ENCODE measurements around the gene SLC25A44.
A peak's percentile ranks its signal among the peaks of the same experiment; 100 is the strongest.

SLC25A44 gene

DNA sequence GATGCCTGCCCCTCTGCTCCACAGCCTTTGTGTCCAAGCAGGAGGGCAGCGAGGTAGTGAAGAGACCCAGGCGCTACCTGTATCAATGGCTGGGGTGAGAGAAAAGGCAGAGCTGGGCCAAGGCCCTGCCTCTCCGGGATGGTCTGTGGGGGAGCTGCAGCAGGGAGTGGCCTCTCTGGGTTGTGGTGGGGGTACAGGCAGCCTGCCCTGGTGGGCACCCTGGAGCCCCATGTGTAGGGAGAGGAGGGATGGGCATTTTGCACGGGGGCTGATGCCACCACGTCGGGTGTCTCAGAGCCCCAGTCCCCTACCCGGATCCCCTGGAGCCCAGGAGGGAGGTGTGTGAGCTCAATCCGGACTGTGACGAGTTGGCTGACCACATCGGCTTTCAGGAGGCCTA is 48.8 kb downstream of the SLC25A44 start:
- TF ChIP-seq, protein P1, sequence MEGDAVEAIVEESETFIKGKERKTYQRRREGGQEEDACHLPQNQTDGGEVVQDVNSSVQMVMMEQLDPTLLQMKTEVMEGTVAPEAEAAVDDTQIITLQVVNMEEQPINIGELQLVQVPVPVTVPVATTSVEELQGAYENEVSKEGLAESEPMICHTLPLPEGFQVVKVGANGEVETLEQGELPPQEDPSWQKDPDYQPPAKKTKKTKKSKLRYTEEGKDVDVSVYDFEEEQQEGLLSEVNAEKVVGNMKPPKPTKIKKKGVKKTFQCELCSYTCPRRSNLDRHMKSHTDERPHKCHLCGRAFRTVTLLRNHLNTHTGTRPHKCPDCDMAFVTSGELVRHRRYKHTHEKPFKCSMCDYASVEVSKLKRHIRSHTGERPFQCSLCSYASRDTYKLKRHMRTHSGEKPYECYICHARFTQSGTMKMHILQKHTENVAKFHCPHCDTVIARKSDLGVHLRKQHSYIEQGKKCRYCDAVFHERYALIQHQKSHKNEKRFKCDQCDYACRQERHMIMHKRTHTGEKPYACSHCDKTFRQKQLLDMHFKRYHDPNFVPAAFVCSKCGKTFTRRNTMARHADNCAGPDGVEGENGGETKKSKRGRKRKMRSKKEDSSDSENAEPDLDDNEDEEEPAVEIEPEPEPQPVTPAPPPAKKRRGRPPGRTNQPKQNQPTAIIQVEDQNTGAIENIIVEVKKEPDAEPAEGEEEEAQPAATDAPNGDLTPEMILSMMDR (IDR thresholded peaks at IDR 0.05), result no peak
- Histone ChIP-seq H3K27ac (no peak overlapping the region), H3K9me3 (ENCODE audit: control insufficient read depth, low read length) (no peaks in the 10 kb centered on the region), H3K4me3 (ENCODE audit: low read depth, low read length) (no peak overlapping the region), H3K4me1 (no peaks in the 10 kb centered on the region), H3K36me3 (ENCODE audit: control insufficient read depth, insufficient read depth, low read length) (no peaks in the 10 kb centered on the region), H2AFZ (no peak overlapping the region), H3K27me3 (ENCODE audit: control insufficient read depth, insufficient read depth, low read length) (no peaks in the 10 kb centered on the region), H3K9ac (no peak overlapping the region), H3K4me2 (ENCODE audit: low read length) (no peak overlapping the region), H3K79me2 (no peaks in the 10 kb centered on the region)

DNA sequence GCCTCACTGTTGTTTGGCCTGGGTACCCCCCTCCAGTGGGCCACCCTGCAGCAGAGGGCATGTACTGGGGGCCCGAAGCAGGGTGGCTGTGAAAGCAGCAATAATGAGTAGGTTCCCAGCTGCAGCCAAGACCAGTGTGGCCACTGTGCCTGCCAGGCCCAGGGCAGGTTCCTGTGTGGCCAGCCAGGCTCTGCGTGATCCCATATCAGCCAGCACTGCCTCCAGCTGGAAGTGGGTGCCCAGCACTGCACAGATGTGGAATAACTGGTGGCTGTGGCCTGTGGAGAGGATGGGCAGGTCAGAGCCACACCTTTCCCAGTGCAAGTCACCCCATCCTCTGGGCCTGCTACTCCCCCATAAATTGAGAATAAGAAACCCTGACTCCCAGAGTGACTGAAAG is 50.2 kb downstream of the SLC25A44 start:
- no peaks in the 10 kb centered on the region for H3K36me3 ChIP-seq (ENCODE audit: control insufficient read depth, insufficient read depth, low read length)
- H3K9me3 ChIP-seq (ENCODE audit: control insufficient read depth, low read length), result no peaks in the 10 kb centered on the region
- H3K4me3 ChIP-seq (ENCODE audit: low read depth, low read length), result no peak overlapping the region
- H3K4me2 ChIP-seq (ENCODE audit: low read length), result no peak overlapping the region
- no peak overlapping the region for H3K9ac ChIP-seq
- no peak overlapping the region for H3K27ac ChIP-seq
- H2AFZ ChIP-seq, result no peak overlapping the region
- no peaks in the 10 kb centered on the region for H3K27me3 ChIP-seq (ENCODE audit: control insufficient read depth, insufficient read depth, low read length)
- TF ChIP-seq, protein P1 (IDR thresholded peaks at IDR 0.05), result no peak
- no peaks in the 10 kb centered on the region for H3K4me1 ChIP-seq
- H3K79me2 ChIP-seq, result no peaks in the 10 kb centered on the region

DNA sequence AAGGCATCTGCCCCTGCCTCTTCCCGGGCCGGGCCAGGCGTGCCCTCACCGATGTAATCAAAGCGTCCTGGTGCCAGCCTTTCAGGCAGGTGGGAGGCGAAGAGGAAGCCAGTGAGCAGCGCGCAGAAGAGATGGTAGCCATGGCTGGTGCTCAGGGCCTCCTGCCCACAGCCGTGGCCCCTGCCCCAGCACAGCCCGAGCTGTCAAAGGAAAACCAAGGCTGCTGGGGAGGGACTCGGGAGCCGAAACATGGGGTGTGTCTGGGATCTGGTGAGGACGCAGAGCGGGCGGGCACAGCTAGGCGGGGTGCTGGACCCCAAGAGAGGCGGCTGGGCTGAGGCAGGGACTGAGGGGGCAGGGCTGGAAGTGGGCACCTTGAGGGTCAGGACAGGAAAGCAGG is 50.8 kb downstream of the SLC25A44 start:
- TF ChIP-seq, protein P1 (IDR thresholded peaks at IDR 0.05), result no peak
- Histone ChIP-seq H3K9ac (no peak overlapping the region), H3K4me2 (ENCODE audit: low read length) (no peak overlapping the region), H3K27ac (no peak overlapping the region), H3K36me3 (ENCODE audit: control insufficient read depth, insufficient read depth, low read length) (no peaks in the 10 kb centered on the region), H3K4me3 (ENCODE audit: low read depth, low read length) (no peak overlapping the region), H3K4me1 (no peaks in the 10 kb centered on the region), H2AFZ (no peak overlapping the region), H3K9me3 (ENCODE audit: control insufficient read depth, low read length) (no peaks in the 10 kb centered on the region), H3K27me3 (ENCODE audit: control insufficient read depth, insufficient read depth, low read length) (no peaks in the 10 kb centered on the region), H3K79me2 (no peaks in the 10 kb centered on the region)

DNA sequence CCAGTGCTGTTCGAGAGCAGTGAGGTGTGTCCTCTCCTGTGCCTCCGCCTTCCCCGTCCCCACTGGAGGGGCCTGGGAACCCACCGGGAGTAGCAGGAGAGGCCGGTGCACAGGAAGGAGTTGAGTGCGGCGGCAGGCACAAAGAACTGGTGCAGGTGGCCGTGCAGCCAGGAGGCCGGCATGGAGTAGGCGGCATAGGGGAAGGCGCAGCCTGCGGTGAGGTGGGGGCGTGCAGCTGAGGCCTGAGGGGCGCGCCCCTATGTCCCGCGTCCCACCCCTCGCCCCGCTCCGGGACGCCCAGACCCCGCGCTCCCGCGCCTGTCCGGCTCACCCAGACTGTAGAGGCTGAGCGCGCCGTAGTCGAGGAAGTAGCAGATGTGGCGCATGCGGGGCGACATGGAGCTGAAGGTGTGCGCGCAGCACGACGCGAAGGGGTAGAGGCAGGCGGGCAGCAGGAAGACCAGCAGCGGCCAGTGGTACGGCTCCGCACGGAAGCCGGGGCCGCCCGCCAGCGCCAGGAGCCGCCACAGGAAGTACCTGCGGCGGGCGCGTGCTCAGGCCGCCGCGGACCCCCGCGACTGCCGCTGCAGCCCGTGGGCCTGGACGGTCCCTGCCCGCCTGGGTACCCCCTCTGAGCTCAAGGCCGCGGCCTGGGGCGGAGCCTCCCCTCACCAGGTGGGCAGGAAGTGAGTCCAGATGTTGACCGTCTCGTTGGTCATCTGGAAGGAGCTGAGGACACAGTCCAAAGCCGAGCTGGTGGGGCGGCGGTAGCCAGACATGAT is 51.7 kb downstream of the SLC25A44 start:
- Histone ChIP-seq H2AFZ (no peak overlapping the region), H3K9me3 (ENCODE audit: control insufficient read depth, low read length) (no peaks in the 10 kb centered on the region), H3K9ac (no peak overlapping the region), H3K4me3 (ENCODE audit: low read depth, low read length) (peak overlapping the region; percentile 11), H3K27me3 (ENCODE audit: control insufficient read depth, insufficient read depth, low read length) (no peaks in the 10 kb centered on the region), H3K4me1 (no peaks in the 10 kb centered on the region), H3K36me3 (ENCODE audit: control insufficient read depth, insufficient read depth, low read length) (no peaks in the 10 kb centered on the region), H3K27ac (no peak overlapping the region), H3K79me2 (no peaks in the 10 kb centered on the region), H3K4me2 (ENCODE audit: low read length) (peak overlapping the region; percentile 51)
- TF ChIP-seq, protein P1 (IDR thresholded peaks at IDR 0.05), result no peak

DNA sequence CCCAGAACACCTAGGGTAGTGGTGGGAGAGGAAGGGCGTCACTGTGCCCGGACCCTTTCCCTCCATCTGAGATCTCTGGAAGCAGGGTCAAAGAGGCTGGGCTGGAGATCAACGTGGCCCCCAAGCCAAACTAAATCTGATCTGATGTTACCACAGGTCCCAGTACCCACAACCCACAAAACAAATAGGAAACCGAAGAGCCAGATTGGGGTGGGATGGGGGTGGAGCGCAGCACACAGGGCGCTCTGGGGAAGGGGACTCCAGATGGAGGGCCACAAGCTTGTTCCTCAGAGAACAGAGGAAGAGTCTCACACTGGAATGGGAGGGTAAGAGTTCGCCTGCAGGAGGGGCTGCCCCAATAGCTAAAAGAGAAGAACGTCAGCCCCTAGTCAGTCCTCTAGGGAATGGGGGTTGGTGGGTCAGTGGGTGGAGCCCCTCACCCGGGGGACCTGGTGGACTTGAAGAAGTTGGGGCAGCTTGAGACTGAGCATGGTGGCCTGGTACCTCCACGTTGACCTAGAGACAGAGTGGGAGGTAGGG is 52.4 kb downstream of the SLC25A44 start:
- peaks cover 1% of the 10 kb centered on the region for H3K4me1 ChIP-seq
- TF ChIP-seq, protein P1 (IDR thresholded peaks at IDR 0.05), result no peak
- no peaks in the 10 kb centered on the region for H3K27me3 ChIP-seq (ENCODE audit: control insufficient read depth, insufficient read depth, low read length)
- no peaks in the 10 kb centered on the region for H3K79me2 ChIP-seq
- H3K9me3 ChIP-seq (ENCODE audit: control insufficient read depth, low read length), result no peaks in the 10 kb centered on the region
- H3K27ac ChIP-seq, result no peak overlapping the region
- H3K36me3 ChIP-seq (ENCODE audit: control insufficient read depth, insufficient read depth, low read length), result no peaks in the 10 kb centered on the region
- peak overlapping the region; percentile 51 for H3K4me2 ChIP-seq (ENCODE audit: low read length)
- no peak overlapping the region for H3K9ac ChIP-seq
- H3K4me3 ChIP-seq (ENCODE audit: low read depth, low read length), result no peak overlapping the region
- H2AFZ ChIP-seq, result no peak overlapping the region

Measured in parathyroid adenoma (tissue), 2 donors.